Stimulated activated CD8-positive, alpha-beta memory T cell treated with anti-CD3 and anti-CD28 coated beads, Interleukin-15, amount 100 ng/mL, for 1 hour (primary cell): ENCODE data around the gene POLL.
"Not testable (repeated sequence)": the region's sequence is repeated elsewhere in the genome, so short reads cannot be mapped to it uniquely, and the experiment has no call there.

Experiments used
- DNase-seq: peaks from one replicate; pipeline ENCODE4 v3.0.0-alpha.2; 2020; ENCODE audit warnings: low read depth

The POLL gene

DNA sequence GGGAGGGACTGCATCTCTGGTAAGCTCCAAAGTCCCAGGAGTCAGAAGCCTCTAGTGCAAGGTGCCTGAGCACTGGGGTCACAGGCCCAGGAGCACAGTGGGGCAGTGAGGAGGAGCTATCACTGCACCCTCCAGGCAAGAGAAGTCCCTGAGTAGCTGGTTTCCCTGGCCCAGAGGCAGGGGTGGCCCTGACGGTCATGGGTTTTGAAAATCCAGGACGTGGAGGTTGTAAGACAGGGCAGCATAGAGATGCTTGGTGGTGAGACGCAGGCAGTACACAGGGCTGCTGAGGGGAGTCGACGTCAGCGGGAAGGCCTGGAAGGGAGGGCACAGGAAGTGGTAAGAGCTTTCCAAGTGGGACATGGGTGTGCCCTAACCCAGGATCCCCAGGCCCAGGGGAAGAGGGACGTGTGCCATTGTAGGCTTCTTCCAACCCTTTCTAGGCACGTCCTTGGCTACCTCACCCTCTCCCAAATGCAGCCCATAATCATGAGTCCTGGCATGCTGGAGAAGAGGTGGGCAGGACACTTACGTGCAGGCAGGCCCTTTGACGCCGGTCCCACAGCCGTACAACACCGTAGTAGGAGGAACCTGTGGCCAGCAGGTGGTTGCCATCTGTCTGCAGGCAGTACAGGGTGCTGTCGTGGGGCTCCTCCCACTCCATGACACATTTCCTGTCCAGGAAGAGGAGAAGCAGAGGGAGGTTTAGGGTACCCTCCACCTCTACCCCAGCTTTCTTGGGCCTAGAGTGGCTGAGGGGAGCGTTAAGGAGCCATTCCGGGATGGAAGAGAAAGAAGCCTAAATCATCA is 23.2 kb upstream of the POLL start:
- no peak for DNase-seq

DNA sequence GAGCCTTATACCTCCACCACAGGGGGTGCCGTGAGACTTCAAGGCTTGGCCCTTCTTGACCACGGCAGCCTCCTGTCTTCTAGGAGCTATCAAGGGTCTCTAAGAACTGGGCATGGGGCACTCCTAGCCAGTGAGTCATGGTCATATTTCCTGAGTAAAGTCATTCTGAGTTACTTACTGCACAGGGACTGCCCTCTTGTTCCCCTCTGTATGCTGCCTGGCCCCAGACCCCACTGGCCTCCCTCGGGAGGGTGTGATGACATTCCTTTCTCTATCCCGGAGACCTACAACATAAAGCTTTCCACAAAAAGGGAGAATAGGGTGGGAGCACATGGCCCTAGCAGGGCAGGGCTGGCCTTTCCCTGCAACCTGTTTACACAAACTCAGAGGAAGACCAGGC is 21.4 kb upstream of the POLL start:
- DNase-seq: no peak

DNA sequence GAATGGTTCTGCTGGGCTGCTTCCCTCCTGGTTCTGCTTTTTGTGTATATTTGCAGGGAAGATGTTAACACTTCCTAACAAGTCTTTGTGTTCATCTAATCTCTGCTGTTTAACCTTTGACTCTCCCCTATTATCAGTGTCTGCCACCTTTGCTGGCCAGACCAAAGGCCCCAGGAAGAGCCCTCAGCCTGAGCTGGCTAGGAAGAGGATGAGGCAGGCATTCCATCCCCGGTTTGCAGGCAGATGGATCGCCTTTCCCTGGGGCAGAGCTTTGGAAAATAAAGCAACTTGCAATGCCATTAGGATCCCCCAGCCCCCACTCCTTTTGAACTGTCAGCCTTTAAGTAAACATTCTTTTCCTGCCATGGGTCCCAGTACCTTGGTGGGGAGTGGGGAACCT is 19.1 kb upstream of the POLL start:
- no peak for DNase-seq

DNA sequence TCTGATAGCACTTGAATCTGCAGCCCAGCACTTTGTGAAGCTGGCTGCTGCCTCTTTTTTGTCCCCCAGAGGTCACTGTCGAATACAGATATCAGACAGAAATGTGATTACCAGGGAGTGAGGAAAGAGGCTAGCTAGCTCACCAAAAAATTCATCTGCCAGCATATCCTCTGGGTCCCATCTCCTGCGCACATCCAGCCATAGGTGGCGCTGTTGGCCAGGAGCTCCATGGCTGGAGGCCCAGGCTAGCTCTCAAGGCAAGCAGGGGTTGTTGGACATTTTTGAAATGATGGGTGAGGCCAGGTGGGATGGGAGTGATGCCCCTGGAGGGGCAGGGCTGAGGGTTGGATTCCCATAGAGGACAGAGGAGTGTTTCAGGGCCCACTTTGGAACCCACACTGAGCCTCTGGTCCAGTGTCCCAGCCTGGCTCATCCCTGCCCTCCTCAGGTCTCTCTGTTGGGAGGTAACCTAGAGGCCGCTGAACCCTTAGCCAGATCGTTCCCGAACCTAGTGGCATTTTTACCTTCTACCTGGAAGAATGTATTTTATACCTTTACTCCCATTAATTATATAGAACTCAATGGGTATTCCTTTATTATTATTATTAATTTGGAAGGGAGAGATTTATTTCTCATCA is 14.8 kb upstream of the POLL start:
- DNase-seq: peak; percentile 20

DNA sequence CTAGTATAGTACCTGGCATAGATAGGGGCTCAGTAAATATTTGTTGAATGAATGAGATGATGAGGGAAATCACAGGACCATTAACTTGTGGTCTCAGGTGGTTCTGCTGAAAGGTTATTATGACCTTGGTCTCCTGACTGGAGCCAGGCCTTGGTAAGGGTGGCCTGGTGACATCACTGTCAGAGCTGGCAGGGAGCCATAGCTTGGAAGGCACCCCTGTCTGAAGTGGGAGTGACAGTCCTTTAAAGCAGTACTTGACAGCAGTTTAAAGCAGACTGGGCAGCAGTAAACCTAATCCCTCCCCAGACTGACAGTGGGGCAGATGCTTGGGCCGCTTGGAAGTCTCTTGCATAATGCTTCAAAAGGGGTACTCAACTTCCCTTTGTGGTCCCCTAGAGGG is 13.5 kb upstream of the POLL start:
- no peak for DNase-seq

DNA sequence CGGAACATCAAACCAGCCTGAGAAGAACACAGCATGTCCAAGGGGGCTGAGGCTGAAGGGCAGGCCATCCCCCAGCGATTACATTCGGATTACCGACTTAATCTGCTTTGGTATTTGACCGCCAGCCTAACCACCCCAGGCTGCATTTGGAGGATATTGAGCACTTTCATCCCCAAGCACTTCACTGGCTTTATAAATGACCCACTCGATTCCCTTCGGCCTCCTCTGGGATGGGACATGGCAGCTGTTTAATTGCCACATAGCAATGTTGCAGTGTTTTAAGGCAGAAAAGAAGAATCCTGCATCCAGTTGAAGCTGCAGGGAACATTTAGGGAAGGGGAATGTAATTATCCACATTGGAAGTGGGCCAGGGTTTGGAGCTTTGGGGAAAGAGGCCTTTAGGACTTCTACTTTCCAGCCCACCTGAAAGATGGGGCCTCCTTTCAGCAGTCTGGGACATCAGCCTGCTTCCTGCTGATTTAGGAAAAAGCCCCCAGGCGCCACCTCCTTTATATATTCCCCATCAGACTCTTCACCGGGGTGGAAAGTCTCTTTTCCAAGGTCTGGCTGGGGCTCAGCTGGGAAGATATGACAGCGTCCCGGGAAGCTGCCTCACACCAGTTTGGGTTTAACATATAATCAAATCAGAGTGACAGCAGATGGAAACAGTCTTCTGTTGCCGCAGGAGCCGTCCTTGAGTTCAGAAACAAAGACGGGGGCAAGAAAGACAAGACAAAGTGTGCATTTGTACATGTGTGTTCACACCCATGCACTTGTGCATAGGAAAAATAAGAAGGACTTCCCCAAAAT is 9.2 kb upstream of the POLL start:
- DNase-seq: no peak

DNA sequence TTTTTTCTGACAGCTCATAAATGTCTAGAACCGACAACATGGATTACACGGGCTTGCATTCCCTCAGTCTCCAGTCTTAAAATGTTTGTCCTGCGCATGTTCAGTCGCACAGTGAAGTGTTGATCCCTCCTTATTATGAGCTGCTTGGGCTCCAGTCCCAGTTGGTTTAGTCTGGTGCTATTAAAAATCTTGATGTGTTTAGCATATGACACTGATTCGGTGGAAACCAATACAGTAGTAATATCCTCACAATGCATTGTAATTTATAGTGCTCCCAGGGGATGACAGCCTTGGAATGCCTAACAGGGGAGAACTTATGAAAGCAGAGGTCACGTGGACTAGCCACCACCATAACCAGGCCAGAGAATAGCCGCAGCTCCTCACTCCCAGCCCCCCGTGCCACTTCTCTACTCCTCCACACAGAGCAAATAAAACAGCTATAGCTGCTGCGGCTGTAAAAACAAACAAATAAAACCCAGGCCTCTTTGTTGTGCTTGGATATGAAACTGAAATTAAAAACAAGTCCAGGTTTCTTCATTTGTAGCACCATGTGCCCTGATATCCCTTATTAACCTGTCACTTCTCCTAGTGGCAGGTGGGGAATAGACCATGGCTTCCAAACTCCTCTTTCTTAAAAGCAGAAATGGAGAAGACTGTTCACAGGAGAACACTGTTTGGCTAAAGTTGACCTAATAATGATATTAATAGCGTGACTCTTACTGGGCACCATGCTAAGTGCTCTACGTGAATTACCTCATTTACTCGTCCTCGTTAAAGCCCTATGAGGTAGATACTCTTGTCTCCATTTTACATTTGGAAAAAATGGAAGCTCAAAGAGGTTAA is 7.8 kb upstream of the POLL start:
- no peak for DNase-seq

DNA sequence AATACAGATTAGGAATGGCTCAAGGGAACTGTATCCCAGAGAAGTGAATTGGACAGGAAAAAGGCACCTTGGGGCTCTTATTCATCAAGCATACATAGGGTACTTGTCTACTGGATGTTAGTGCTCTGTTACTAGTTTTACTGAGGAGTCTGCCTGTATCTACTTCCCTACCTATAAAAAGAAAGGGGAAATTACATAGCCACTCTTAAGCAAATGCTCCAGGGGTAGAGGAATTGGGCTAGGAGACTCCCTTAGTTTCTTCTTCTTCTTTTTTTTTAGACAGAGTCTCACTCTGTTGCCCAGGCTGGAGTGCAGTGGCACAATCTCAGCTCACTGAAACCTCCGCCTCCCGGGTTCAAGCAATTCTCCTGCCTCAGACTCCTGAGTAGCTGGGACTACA is 5.3 kb upstream of the POLL start:
- DNase-seq: not testable (repeated sequence)

DNA sequence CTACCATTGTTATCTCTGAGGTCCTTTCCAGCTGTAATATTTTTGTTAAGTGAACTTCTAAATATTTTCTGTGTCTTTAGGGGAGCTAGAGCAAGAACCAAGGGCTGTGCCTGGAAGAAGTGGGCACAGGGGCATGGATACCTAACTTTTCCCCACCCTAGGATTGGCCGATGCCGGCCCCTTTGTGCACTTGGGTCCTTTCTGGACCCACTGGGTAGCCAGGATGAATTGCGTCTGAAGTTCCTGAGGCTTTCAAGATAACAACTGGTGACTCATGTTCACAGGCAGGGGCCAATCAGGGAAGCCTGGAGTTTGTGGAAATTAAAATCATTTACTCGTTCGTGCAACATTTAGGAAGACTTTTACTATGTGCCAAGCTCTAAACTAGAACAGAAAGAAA is 822 bp upstream of the POLL start:
- no peak for DNase-seq

DNA sequence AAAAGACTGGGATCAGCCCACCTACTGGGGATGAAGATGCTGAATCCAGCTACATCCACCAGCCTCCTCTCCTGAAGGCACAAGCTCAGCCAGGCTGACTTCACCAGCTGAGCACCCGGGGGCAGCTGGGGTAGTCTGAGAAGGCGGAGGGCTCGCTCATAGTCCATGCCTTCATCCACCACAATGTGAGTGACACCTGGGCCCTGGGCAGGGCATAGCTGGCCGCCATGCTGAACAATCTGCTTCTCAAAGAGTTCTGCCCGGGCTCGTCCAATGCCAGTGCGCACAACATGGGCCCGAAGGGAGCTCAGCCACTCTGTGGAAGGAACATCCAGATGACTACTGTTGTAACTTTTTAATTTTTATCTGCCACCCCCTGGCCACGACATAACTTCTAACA is 2.2 kb downstream of the POLL start:
- no peak for DNase-seq

DNA sequence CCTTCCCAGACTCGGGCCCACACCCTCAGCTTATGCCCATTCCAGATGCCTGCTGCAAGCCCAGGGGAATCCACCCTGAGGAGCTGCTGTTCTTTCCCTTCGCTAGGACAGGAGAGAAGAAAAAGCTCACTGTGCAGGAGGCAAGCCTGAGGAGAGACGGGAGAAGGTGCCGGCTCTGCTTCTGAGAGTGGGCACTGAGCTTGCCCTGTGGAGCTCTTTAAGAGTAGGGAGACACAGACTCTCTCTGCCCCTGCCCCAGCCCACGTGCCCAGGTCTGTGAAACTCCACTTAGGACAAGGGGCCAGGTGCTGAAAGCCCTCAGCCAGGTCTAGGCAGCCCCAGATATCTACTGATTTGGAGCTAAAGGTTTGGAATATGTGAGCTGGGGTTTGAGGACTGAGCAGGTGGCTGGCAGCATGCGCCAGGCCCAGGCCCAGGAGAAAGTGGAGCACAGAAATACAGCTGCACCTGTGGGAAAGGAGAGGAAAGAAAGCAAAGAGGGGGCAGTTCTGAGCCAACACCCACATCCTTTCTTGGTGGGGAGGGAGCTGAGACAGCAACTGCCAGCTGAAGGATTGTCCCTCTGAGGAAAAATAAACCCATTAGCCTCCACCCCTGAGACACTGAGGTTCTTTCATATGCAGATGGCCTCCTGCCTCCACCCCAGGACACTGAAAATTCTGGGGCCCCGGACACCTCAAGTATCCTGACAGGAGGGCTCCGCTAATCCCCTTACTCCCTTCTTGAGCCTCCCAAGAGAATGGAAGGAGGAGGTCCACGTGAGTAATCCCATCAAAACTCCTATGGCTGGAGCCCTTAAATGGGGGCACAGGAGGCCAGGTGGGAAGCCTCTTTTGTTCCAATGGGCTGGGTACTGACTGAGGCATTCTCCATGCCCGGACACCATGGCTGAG is 7.3 kb downstream of the POLL start:
- DNase-seq: no peak

DNA sequence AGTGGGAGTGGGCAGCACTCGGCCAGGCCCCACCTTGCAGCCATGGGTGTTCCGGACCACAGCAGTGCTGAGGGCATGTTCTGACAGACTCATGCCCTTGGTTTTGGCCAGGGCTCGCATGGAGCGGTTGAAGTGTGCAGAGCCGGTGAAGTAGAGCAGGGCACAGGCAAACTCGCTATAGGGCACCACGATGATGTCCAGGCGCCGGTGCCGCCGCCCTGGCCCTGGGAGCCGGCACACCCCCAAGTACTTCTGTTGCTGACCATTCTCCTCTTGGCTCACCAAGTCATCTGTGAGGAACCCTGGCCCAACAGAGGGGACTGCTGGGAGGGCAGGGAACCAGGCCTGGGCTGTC is 8.6 kb downstream of the POLL start:
- DNase-seq: no peak

DNA sequence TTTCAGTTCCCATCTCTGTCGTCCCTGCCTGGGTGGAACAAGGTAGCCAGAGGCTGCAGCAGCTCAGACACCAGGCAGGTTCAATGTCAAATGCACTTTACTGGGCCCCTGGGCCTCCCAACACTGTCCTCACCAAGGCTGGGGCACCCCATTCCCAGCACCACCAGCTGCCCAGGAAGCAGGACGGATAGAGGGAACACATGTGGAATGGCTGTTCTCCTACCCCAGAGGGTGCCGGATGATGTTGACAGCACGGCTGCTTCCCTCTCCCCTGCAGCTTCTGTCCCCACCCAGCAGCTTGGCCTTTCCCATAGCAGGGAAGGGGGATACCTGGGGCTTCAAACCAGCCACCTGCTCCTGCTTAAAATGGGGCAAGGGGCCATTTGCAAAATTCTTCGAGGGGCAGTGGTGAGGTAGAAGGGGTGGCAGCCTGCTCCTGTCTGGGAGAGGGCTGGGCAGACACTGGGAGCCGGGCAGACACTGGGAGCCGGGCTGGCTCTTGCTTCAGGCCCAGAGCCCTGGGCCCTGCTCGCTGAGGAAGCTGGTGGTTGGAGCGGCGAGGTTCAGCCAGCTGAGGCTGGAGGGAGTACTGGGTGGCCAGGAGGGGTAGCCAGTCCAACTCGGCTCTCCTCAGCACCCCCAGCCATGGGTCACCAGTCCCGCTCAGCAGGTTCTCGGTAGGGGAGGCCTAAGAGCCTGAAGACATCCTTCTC is 9.1 kb downstream of the POLL start:
- no peak for DNase-seq

DNA sequence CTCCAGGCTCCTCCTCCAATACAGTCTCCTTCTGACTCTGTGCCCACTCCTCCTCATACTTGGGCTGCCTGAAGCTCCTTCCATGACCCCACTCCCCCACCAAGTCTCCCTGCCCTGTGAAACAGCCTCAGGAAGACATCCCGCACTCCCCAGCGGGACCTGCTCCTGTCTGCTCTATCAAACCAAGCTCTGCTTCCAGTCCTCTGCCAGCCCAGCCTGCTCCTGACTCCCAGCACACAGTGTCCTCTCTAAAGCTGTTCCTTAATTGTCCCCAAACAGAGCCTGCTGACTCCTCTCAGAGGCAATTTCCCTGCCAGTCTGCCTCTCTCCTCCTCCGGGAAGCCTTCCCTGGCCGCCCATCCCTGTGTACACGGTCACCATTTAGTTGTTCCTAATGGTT is 9.9 kb downstream of the POLL start:
- no peak for DNase-seq

DNA sequence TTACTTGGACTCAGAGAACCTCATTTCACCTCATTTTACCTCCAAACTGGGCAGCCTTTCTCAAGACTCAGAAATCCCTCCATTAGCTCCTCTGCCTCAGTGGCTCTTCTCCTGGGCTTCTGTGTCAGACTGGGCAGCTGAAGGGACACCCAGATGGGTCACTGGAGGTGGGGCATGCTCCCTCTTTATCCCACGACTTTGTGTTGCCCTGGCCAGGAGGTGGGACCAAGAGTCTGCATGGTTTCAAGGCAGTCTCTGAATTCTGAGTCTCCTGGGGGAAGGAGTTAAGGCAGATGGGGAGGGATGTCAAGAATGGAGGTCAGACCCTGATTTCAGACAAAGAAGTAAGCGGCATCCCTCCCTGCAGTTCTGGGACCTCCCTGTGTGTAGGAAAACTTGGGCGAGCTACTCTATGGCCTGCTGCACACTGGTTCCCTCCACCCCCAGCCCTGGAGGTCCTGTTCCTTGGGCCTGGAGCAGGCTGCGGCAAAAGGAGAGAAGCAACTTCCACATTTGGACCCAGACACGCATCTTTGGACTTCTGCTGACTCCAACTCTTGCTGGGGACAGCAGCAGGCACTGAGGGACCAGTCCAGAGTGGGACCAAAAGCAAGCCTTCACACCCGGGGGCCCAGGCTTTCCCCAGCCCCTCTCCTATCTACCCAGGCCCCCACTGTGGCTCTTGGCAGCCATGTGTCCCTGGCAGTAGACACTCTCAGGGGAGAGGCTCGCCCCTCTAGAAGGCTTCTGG is 10.8 kb downstream of the POLL start:
- no peak for DNase-seq

DNA sequence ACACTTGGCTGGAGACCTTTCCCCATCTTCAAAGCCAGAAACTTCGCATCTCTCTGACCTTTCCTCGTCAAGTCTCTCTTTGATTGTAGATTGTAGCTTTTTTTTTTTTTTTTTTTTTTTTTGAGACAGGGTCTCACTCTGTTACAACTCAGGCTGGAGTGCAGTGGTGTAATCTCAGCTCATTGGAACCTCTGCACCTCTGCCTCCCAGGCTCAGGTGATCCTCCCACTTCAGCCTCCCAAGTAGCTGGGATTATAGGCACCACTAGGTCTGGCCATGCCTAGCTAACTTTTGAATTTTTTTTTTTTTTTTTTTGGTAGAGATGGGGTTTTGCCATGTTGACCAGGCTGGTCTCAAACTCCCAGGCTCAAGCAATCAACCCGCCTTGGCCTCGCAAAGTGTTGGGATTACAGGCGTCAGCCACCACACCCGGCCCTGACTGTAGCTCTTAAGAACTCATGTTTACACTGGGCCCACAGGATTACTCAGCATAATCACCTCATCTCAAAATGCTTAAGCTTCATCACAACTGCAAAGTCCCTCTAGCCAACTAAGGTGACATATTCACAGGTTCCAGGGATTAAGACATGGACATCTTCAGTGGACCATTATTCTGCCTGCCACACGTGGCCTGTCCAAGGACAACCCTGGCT is 11.7 kb downstream of the POLL start:
- DNase-seq: no peak

DNA sequence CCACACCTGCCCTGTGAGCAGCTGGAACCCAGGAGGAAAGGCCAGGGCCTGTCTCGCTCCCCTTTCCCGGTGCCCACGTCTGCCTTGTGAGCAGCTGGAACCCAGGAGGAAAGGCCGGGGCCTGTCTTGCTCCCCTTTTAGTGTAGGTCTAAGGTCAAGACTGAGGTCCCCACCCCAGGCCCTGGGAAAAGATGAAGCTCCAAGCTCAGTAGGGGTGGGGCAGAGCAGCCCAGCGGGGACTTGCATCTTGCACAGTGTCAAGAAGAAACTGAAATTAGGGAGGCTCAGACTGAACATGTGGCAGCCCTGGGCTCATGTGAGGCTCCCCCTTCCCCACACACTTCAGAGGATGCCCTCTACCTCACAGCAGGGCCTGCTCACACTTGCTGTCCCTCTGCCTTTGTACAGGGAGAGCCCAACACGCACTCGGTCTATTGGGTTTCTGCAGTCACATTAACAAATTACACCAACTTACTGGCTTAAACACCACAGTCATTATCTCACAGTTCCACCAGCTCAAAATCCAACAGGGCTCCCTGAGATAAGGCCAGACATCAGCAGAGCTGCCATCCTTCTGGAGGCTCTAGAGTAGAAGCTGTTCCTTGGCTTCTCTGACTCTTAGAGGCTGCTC is 12.4 kb downstream of the POLL start:
- no peak for DNase-seq

DNA sequence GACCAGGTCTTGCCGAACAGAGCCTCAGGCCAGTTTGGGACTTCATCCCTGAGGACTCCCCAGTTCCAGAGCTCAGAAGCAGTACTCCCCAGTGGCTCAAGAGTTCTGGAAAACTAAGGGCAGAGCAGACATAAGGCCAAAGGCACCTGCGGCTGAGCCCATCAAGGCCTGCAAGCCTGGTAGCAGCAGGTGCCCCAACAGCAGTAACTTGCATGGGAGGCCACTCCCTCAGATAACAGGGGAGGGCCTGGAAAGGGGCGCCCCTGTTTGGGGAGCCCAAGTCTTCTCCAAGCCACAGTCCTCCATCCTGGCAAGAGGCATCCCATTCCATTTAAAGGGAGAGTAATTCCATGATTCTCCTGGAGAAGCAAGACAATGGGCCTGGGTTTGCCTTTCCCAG is 13.0 kb downstream of the POLL start:
- no peak for DNase-seq
